Effector memory CD8-positive, alpha-beta T cell (primary cell): ENCODE data around the gene ARHGAP22.

ENCODE experiments used
- ATAC-seq: fragments of 150-1000 bp; cut with Tn5 transposase; replicated peaks from 2 replicates; pipeline ENCODE4 v1.10.0; 2021; ENCODE audit warnings: mild to moderate bottlenecking, moderate library complexity
- DNase-seq, 3 experiments: peaks; one replicate each; pipeline ENCODE4 v3.0.0; 2021
- H3K27ac Mint-ChIP-seq, 2 donors: one replicate each; pipeline ENCODE4 v1.8.0; 2022; ENCODE audit warnings: mild to moderate bottlenecking in 2 of 2, mixed read lengths in 2 of 2, moderate library complexity in 2 of 2
- H3K27me3 Mint-ChIP-seq, 2 donors: one replicate each; pipeline ENCODE4 v1.8.0; 2022; ENCODE audit warnings: mixed read lengths in 2 of 2
- H3K36me3 Mint-ChIP-seq: one replicate; pipeline ENCODE4 v1.8.0; 2022; ENCODE audit warnings: mild to moderate bottlenecking, moderate library complexity, mixed read lengths; ENCODE audit not compliant: insufficient read depth
- H3K4me1 Mint-ChIP-seq, 2 donors: one replicate each; pipeline ENCODE4 v1.8.0; 2022; ENCODE audit warnings: low read depth in 2 of 2, mixed read lengths in 2 of 2
- H3K4me3 Mint-ChIP-seq, 2 donors: one replicate each; pipeline ENCODE4 v1.8.0; 2022; ENCODE audit warnings: mild to moderate bottlenecking in 2 of 2, mixed read lengths in 2 of 2, moderate library complexity in 2 of 2
- H3K9me3 Mint-ChIP-seq, 2 donors: one replicate each; pipeline ENCODE4 v1.8.0; 2022; ENCODE audit warnings: mixed read lengths in 2 of 2

The ARHGAP22 gene

DNA sequence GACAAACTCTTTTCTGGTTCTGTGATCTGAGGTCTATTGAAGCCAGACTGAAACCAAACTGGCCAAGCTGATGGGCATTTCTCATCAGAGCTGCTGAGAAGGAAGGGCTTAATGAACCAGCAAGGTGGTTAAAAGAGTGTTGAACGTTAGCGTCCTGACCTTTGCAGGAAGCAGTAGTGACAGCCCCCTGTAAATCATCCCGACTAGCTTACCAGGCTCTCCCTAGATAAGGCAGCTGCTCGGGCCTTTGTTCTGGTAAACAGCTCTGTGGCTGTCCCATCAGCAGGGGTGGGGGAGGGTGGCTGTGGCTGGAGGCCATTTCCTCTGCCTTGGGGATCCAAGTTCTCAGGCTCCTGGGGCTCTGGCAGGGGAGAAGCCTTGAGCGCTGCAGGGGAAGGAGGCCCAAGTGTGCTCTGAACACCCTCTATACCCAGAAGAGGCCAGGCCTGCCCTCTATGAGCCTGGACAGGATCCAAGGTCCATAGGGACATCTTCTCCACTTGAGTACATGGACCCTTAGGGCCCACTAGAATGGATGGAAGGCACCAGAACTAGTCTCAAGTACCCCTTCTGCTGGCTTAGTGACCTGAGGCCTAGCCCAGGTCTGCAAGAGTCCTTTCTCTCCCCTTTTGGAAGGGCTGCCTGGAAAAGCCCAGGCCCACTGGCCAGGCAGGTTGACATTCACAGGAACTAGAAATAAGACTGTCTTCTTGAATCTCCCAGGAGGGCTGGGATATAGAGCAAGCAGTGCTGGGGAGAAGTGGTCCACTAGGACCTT, 134.6 kb downstream of the ARHGAP22 start:
- ATAC-seq (no peak), DNase-seq (no peak)
- no peaks in the 10 kb centered on the region for H3K9me3 Mint-ChIP-seq
- no peak overlapping the region for H3K4me3 Mint-ChIP-seq
- no peaks in the 10 kb centered on the region for H3K36me3 Mint-ChIP-seq
- no peak overlapping the region for H3K27ac Mint-ChIP-seq
- H3K27me3 Mint-ChIP-seq = peaks cover 0 to 2% of the 10 kb centered on the region in 2 donors
- H3K4me1 Mint-ChIP-seq = no peaks in the 10 kb centered on the region

GRCh38 chr10:48469516-48470020, 135.3 kb downstream of the ARHGAP22 start:
- DNase-seq = no peak
- Mint-ChIP-seq H3K4me3 (no peak overlapping the region), H3K36me3 (no peaks in the 10 kb centered on the region), H3K4me1 (no peaks in the 10 kb centered on the region), H3K9me3 (no peaks in the 10 kb centered on the region), H3K27me3 (no peaks in the 10 kb centered on the region), H3K27ac (no peak overlapping the region)
- no peak for ATAC-seq

DNA sequence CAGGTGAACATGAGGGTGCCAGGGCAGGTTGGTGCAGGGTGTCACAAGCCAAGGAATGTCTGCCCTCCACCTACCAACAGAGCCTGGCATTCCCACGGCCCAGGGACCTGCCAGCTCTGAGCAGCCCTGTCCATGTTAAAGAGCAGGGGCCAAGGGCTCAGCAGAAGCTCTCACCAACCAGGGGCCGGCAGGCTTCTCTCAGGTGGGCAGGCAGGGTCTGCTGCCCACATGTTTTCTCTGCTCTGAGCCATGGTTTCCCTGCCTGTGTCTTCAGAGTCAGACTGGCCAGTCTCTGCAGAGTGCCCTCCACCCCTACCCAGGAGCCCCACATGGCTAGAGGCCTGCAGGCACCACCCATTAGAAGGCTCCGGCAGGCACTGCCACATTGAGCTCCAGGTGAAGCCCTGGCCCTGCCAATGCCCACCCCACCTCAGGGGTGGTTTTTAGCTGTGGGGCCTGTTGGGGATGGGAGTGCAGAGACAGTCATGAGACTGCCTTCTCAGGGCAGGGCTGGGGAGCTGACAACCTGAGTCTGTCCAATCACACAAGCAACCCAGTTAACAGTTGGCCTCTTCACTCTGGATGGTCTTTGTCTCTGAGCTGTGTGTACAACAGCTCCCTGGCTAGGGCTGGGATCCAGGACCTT, 135.9 kb downstream of the ARHGAP22 start:
- Mint-ChIP-seq H3K27me3 (no peaks in the 10 kb centered on the region), H3K4me1 (no peaks in the 10 kb centered on the region), H3K36me3 (no peaks in the 10 kb centered on the region), H3K27ac (no peak overlapping the region), H3K4me3 (no peak overlapping the region), H3K9me3 (no peaks in the 10 kb centered on the region)
- no peak for DNase-seq
- no peak for ATAC-seq

- H3K4me1 Mint-ChIP-seq = no peaks in the 10 kb centered on the region
- no peaks in the 10 kb centered on the region for H3K36me3 Mint-ChIP-seq
- no peaks in the 10 kb centered on the region for H3K27me3 Mint-ChIP-seq
- H3K4me3 Mint-ChIP-seq = no peak overlapping the region
- ATAC-seq = no peak
- DNase-seq = no peak
- H3K9me3 Mint-ChIP-seq = no peaks in the 10 kb centered on the region
- no peak overlapping the region for H3K27ac Mint-ChIP-seq
Observed at GRCh38 chr10:48468130-48468790, 136.6 kb downstream of the ARHGAP22 start.

- no peak overlapping the region for H3K27ac Mint-ChIP-seq
- ATAC-seq = no peak
- no peak for DNase-seq
- no peak overlapping the region for H3K4me3 Mint-ChIP-seq
- no peaks in the 10 kb centered on the region for H3K27me3 Mint-ChIP-seq
- H3K36me3 Mint-ChIP-seq = no peaks in the 10 kb centered on the region
- H3K4me1 Mint-ChIP-seq = no peaks in the 10 kb centered on the region
- H3K9me3 Mint-ChIP-seq = no peaks in the 10 kb centered on the region
Observed at GRCh38 chr10:48467669-48468068, 137.2 kb downstream of the ARHGAP22 start.

- ATAC-seq (no peak), DNase-seq (no peak)
- Mint-ChIP-seq H3K4me3 (no peak overlapping the region), H3K27me3 (no peaks in the 10 kb centered on the region), H3K4me1 (no peaks in the 10 kb centered on the region), H3K27ac (no peak overlapping the region), H3K36me3 (no peaks in the 10 kb centered on the region), H3K9me3 (no peaks in the 10 kb centered on the region)
Observed at GRCh38 chr10:48466611-48467240, 138.1 kb downstream of the ARHGAP22 start.

- Mint-ChIP-seq H3K9me3 (no peaks in the 10 kb centered on the region), H3K27me3 (no peaks in the 10 kb centered on the region), H3K36me3 (no peaks in the 10 kb centered on the region), H3K4me3 (no peak overlapping the region), H3K4me1 (no peaks in the 10 kb centered on the region), H3K27ac (no peak overlapping the region)
- DNase-seq = no peak
- no peak for ATAC-seq
Observed at GRCh38 chr10:48465860-48466521, 138.9 kb downstream of the ARHGAP22 start.

DNA sequence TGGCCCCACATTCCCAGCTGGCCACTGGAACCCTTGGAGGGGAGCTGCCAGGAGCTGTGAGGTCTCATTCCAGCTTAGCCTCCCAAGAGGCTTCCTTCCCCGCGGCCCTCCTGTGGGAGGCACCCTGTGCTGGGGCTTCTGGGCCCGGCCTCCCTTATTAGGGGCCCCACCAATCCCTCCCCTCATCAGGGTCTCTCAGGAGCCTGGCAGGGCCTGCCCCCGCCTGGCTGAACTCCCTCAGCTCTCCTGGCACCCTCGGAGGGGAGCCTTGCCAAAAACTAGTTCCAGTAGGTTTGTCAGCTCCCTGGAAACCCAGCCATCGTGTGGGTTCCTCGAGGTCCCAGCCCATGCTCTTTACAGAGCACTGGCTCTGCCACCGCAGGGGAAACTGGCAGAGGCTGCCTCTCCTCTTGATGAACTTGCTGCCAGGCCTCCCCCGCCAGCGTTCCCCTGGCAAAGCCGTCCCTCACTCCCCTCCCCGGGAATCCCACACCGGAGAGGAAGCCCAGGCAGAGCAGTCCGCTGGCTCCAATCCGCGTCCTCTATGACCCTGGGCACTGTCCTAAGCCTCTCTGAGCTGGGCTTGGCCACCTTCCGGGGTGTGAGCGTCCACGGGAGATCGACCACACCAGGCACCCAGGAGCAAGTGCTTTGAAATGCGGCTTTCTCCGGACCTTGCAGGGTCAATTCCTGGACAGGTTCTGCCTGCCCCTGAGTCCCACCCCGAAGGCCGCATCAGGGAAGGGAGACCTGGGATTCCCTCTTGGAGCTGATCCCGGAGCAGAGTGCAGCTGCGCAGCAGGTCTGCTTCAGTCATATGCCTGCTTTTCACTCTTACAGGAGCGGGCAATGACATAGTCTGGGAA, 139.8 kb downstream of the ARHGAP22 start:
- DNase-seq (no peak), ATAC-seq (no peak)
- Mint-ChIP-seq H3K9me3 (no peaks in the 10 kb centered on the region), H3K27ac (no peak overlapping the region), H3K36me3 (no peaks in the 10 kb centered on the region), H3K27me3 (no peaks in the 10 kb centered on the region), H3K4me1 (no peaks in the 10 kb centered on the region), H3K4me3 (no peak overlapping the region)

DNA sequence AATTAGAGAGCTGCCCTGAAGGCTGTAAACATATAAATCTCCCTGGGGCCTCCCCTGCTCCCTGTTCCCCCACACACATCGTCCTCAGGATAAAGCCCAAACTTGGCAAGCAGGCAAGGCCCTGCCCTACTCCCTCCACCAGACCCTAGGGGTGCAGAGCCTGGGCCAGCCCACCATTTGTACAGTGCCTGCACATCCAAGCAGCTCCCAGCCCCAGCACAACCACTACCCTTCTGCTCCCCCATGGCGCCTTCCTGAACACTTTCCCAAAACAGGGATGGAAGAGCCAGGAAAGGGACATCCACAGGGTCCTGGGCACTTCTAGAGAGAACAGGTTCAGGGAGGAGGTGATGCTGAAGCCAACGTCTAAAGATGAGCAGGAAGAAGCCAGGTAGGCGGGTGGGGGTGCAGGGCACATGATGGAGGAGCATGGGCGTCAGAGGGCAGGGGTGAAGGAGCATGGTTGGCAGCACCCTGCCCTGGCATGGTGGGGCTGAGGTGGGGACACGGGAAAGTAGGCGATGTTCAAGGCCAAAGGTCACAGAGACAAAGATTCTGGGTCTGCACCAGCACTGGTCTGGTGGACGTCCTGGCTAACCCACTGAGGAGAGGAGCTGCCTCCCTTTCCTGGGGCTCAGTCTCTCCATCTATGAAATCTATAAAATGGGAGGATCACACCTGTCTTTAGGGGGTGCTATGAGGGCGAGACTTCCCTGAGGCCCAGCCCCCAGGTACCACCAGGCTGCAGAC, 140.6 kb downstream of the ARHGAP22 start:
- no peak for ATAC-seq
- no peaks in the 10 kb centered on the region for H3K36me3 Mint-ChIP-seq

GRCh38 chr10:48463318-48464003, 141.4 kb downstream of the ARHGAP22 start:
- no peak overlapping the region for H3K27ac Mint-ChIP-seq
- peaks cover 0 to under 1% of the 10 kb centered on the region in 2 donors for H3K27me3 Mint-ChIP-seq
- no peaks in the 10 kb centered on the region for H3K4me1 Mint-ChIP-seq
- no peaks in the 10 kb centered on the region for H3K36me3 Mint-ChIP-seq
- ATAC-seq (no peak), DNase-seq (no peak)
- H3K4me3 Mint-ChIP-seq = no peak overlapping the region
- H3K9me3 Mint-ChIP-seq = no peaks in the 10 kb centered on the region

More for the DNA sequence above, 140.6 kb downstream of the ARHGAP22 start:
- no peaks in the 10 kb centered on the region for H3K27me3 Mint-ChIP-seq
- H3K9me3 Mint-ChIP-seq = no peaks in the 10 kb centered on the region
- no peaks in the 10 kb centered on the region for H3K4me1 Mint-ChIP-seq
- no peak for DNase-seq
- H3K4me3 Mint-ChIP-seq = no peak overlapping the region
- H3K27ac Mint-ChIP-seq = no peak overlapping the region

- no peaks in the 10 kb centered on the region for H3K4me1 Mint-ChIP-seq
- H3K27me3 Mint-ChIP-seq = peaks cover under 1 to 9% of the 10 kb centered on the region in 2 donors
- DNase-seq = no peak
- no peaks in the 10 kb centered on the region for H3K36me3 Mint-ChIP-seq
- no peak overlapping the region for H3K4me3 Mint-ChIP-seq
- ATAC-seq = no peak
- H3K27ac Mint-ChIP-seq = no peak overlapping the region
- no peaks in the 10 kb centered on the region for H3K9me3 Mint-ChIP-seq
Observed at GRCh38 chr10:48462482-48463020, 142.3 kb downstream of the ARHGAP22 start.
